K562 (cell line): ENCODE results near the gene ISCA1.

ENCODE experiments used
- BHLHE40 ChIP-seq: IDR thresholded peaks from 2 replicates; pipeline ENCODE4 v1.6.1; 2011; ENCODE audit warnings: low read length, improper control_type of control experiment
- DPF2 ChIP-seq: fragments of 450-650 bp; IDR thresholded peaks from 2 replicates; pipeline ENCODE4 v1.6.1; 2016
- EZH2 ChIP-seq: IDR thresholded peaks from 2 replicates; pipeline ENCODE4 v1.6.1; 2012; ENCODE audit warnings: low read depth, mild to moderate bottlenecking, inconsistent platforms, low read length, borderline replicate concordance
- FOXP1 ChIP-seq: sonication (generic); formaldehyde crosslinking; IDR thresholded peaks from 2 replicates; pipeline ENCODE4 v1.8.0; 2022; ENCODE audit warnings: mild to moderate bottlenecking, missing genetic modification reagents
- HLTF ChIP-seq: fragments of 450-650 bp; IDR thresholded peaks from 2 replicates; pipeline ENCODE4 v1.6.1; 2016
- POLR2AphosphoS5 ChIP-seq: IDR thresholded peaks from 2 replicates; pipeline ENCODE4 v1.6.1; 2011; ENCODE audit warnings: mild to moderate bottlenecking, low read depth, low read length, moderate library complexity; ENCODE audit not compliant: control insufficient read depth, insufficient read depth
- SREBF2 ChIP-seq: sonication (generic); formaldehyde crosslinking; IDR thresholded peaks from 2 replicates; pipeline ENCODE4 v1.4.0; 2020; ENCODE audit warnings: mild to moderate bottlenecking, missing genetic modification reagents
- ZNF584 ChIP-seq: fragments of 200-800 bp; sonication (Bioruptor generic); IDR thresholded peaks from 2 replicates; pipeline ENCODE4 v1.6.1; 2016; ENCODE audit warnings: low read depth, mild to moderate bottlenecking, missing genetic modification characterization, missing compliant biosample characterization
- TF ChIP-seq, protein P1 (sequence below): sonication (generic); formaldehyde crosslinking; IDR thresholded peaks from 2 replicates; pipeline ENCODE4 v1.8.1; 2022; ENCODE audit warnings: missing genetic modification reagents
- TF ChIP-seq, protein P2 (sequence below), 3 experiments: IDR thresholded peaks in 2 of 3; conservative IDR thresholded peaks in 1 of 3; 2 replicates each; pipeline ENCODE4 v1.5.1; 2011 to 2012; ENCODE audit warnings: low read length in 3 of 3, mild to moderate bottlenecking in 3 of 3, control low read depth in 2 of 3, improper control_type of control experiment in 1 of 3, inconsistent platforms in 1 of 3, low read depth in 1 of 3, mixed read lengths in 1 of 3, moderate library complexity in 1 of 3; ENCODE audit not compliant: insufficient read depth in 2 of 3
- TF ChIP-seq, protein P3 (sequence below): fragments of 200-400 bp; formaldehyde crosslinking; IDR thresholded peaks from 2 replicates; pipeline ENCODE4 v1.6.1; 2017; ENCODE audit warnings: mild to moderate bottlenecking, low read depth, low read length, moderate library complexity
- TF ChIP-seq, protein P4 (sequence below): fragments of 450-650 bp; IDR thresholded peaks from 2 replicates; pipeline ENCODE4 v1.6.1; 2017; ENCODE audit warnings: antibody characterized with exemption
- TF ChIP-seq, protein P5 (sequence below): sonication (generic); formaldehyde crosslinking; IDR thresholded peaks from 2 replicates; pipeline ENCODE4 v1.8.1; 2023; ENCODE audit warnings: mild to moderate bottlenecking, missing genetic modification reagents

DNA sequence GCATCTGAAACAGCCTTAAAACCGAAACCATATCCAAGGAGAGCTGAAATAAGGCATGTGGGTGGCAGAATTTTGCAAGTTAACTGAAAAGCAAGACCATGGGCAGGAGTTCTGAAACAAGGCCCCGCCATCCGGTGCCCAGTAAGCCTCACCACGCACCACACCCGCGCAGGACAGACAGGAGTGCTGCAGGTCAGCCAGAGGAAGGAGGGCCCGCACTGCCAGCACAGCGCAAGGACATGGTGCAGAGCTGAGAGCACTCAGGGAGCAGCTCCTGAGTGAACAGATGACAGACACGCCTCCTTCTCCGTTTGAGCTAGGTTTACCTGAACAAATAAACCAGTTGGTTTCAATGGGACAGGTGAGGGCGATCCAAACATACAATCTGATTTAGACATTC is 16.5 kb upstream of the ISCA1 start:
- TF ChIP-seq, protein P1, sequence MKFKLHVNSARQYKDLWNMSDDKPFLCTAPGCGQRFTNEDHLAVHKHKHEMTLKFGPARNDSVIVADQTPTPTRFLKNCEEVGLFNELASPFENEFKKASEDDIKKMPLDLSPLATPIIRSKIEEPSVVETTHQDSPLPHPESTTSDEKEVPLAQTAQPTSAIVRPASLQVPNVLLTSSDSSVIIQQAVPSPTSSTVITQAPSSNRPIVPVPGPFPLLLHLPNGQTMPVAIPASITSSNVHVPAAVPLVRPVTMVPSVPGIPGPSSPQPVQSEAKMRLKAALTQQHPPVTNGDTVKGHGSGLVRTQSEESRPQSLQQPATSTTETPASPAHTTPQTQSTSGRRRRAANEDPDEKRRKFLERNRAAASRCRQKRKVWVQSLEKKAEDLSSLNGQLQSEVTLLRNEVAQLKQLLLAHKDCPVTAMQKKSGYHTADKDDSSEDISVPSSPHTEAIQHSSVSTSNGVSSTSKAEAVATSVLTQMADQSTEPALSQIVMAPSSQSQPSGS (CRISPR knock-in tag): no peak
- TF ChIP-seq, protein P2, sequence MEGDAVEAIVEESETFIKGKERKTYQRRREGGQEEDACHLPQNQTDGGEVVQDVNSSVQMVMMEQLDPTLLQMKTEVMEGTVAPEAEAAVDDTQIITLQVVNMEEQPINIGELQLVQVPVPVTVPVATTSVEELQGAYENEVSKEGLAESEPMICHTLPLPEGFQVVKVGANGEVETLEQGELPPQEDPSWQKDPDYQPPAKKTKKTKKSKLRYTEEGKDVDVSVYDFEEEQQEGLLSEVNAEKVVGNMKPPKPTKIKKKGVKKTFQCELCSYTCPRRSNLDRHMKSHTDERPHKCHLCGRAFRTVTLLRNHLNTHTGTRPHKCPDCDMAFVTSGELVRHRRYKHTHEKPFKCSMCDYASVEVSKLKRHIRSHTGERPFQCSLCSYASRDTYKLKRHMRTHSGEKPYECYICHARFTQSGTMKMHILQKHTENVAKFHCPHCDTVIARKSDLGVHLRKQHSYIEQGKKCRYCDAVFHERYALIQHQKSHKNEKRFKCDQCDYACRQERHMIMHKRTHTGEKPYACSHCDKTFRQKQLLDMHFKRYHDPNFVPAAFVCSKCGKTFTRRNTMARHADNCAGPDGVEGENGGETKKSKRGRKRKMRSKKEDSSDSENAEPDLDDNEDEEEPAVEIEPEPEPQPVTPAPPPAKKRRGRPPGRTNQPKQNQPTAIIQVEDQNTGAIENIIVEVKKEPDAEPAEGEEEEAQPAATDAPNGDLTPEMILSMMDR (IDR thresholded peaks at IDR 0.05 in 2 of 3, conservative IDR thresholded peaks at IDR 0.05 in 1 of 3; ENCODE audit: insufficient read depth in 2 of 3, low read depth in 1 of 3, low read length in 3 of 3): no peak
- TF ChIP-seq, protein P3, sequence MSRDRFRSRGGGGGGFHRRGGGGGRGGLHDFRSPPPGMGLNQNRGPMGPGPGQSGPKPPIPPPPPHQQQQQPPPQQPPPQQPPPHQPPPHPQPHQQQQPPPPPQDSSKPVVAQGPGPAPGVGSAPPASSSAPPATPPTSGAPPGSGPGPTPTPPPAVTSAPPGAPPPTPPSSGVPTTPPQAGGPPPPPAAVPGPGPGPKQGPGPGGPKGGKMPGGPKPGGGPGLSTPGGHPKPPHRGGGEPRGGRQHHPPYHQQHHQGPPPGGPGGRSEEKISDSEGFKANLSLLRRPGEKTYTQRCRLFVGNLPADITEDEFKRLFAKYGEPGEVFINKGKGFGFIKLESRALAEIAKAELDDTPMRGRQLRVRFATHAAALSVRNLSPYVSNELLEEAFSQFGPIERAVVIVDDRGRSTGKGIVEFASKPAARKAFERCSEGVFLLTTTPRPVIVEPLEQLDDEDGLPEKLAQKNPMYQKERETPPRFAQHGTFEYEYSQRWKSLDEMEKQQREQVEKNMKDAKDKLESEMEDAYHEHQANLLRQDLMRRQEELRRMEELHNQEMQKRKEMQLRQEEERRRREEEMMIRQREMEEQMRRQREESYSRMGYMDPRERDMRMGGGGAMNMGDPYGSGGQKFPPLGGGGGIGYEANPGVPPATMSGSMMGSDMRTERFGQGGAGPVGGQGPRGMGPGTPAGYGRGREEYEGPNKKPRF: no peak
- TF ChIP-seq POLR2AphosphoS5: no peak
- TF ChIP-seq ZNF584 (CRISPR knock-in tag): no peak
- TF ChIP-seq FOXP1 (CRISPR knock-in tag): no peak
- TF ChIP-seq, protein P4, sequence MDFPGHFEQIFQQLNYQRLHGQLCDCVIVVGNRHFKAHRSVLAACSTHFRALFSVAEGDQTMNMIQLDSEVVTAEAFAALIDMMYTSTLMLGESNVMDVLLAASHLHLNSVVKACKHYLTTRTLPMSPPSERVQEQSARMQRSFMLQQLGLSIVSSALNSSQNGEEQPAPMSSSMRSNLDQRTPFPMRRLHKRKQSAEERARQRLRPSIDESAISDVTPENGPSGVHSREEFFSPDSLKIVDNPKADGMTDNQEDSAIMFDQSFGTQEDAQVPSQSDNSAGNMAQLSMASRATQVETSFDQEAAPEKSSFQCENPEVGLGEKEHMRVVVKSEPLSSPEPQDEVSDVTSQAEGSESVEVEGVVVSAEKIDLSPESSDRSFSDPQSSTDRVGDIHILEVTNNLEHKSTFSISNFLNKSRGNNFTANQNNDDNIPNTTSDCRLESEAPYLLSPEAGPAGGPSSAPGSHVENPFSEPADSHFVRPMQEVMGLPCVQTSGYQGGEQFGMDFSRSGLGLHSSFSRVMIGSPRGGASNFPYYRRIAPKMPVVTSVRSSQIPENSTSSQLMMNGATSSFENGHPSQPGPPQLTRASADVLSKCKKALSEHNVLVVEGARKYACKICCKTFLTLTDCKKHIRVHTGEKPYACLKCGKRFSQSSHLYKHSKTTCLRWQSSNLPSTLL: no peak
- TF ChIP-seq BHLHE40: no peak
- TF ChIP-seq HLTF: no peak
- TF ChIP-seq SREBF2: no peak
- TF ChIP-seq, protein P5, sequence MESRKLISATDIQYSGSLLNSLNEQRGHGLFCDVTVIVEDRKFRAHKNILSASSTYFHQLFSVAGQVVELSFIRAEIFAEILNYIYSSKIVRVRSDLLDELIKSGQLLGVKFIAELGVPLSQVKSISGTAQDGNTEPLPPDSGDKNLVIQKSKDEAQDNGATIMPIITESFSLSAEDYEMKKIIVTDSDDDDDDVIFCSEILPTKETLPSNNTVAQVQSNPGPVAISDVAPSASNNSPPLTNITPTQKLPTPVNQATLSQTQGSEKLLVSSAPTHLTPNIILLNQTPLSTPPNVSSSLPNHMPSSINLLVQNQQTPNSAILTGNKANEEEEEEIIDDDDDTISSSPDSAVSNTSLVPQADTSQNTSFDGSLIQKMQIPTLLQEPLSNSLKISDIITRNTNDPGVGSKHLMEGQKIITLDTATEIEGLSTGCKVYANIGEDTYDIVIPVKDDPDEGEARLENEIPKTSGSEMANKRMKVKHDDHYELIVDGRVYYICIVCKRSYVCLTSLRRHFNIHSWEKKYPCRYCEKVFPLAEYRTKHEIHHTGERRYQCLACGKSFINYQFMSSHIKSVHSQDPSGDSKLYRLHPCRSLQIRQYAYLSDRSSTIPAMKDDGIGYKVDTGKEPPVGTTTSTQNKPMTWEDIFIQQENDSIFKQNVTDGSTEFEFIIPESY (CRISPR knock-in tag): no peak
- no peak for TF ChIP-seq EZH2
- no peak for TF ChIP-seq DPF2
